ENCODE results near the gene SLC35F3.
"Not testable (repeated sequence)": the region's sequence is repeated elsewhere in the genome, so short reads cannot be mapped to it uniquely, and the experiment has no call there.

The SLC35F3 gene

GRCh38 chr1:234152344-234152743, 247.9 kb downstream of the SLC35F3 start:
- DNase-seq: not testable (repeated sequence)

GRCh38 chr1:234154320-234155251, 250.1 kb downstream of the SLC35F3 start:
- DNase-seq: no peak

GRCh38 chr1:234162661-234163060, 258.2 kb downstream of the SLC35F3 start:
- no peak for DNase-seq

- DNase-seq: no peak
Measured at GRCh38 chr1:234163267-234163919, 258.9 kb downstream of the SLC35F3 start.

DNA sequence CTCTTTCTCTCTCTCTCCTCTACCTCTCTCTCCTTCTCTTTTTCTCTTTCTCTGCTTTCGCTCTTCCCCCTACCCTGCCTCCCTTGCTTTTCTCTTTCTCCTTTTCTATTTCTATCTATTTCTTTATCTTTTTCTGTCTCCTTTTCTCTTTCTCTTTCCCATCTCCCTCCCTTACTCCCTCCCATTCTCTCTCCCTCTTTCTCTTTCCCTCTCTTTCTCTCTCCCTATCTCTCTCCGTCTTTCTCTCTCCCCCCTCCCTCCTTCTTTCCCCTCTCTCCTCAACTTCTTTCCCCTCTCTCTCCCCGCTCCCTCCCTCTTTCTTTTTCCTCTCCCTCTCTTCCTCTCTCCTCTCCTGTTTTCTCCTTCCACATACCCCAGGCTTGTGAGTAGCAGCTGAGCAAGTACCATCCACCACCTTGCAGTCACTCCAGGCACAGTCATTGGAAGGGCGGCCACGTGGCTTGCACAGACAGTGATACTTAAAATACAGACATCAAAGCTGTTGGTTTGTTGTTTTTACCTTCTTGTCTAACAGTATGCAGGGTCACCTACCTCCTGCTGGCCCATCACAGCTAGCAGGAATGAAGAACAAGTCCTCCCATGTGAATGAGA, 259.7 kb downstream of the SLC35F3 start:
- no peak for DNase-seq

DNA sequence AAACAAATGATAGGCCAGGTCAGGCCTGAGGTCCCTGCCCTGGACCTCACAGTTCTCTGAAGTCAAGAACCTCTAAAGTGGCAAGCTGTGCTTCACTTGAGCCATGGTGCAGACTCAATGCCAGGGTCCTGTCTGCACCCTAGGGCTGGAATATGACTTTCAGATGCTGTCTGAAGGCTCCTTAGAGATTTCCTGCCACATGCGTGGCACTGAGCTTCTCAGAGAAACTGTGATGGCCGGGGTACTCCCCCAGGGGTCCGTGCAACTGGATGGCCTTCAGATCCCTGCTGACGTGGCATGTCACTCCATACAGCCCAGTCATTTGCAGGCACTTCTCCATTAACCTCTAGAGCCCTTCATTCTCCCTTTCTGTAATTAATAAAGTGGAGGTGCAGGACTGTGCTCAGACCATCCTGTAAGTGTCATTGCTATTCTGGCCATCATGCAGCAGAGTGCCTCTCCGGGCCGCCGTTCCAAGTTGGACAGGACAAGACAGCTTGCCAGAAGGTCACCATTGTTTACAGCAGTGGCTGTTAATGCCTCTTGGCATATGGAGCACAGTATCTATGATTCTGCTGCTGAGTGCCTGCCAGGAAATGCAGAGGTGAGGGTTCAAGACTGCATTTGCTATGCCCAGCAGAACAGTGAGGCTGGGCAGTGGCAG, 263.7 kb downstream of the SLC35F3 start:
- no peak for DNase-seq

GRCh38 chr1:234169161-234169849, 264.8 kb downstream of the SLC35F3 start:
- DNase-seq: no peak

GRCh38 chr1:234170067-234170466, 265.6 kb downstream of the SLC35F3 start:
- no peak for DNase-seq

DNA sequence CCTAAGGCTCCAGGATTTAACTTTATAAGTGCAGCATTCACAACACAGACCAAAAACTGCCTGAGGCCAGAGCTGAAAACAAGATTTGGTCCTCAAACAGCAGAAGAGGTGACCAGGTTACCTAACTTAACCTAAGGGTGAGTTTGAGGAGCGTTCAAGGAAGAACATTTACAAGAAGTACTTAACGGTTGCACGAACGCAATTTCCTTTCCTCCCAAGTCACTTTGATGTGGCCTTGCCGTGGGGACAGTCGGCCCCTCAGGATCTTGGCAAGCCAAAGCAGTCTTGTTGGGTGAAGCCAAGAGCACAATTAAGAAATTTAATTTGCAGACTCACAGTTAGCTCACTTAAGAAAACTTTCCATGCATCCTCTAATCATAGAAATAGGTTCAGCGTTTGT, 266.1 kb downstream of the SLC35F3 start:
- DNase-seq: no peak

- no peak for DNase-seq
Measured at GRCh38 chr1:234173968-234174367, 269.5 kb downstream of the SLC35F3 start.

DNA sequence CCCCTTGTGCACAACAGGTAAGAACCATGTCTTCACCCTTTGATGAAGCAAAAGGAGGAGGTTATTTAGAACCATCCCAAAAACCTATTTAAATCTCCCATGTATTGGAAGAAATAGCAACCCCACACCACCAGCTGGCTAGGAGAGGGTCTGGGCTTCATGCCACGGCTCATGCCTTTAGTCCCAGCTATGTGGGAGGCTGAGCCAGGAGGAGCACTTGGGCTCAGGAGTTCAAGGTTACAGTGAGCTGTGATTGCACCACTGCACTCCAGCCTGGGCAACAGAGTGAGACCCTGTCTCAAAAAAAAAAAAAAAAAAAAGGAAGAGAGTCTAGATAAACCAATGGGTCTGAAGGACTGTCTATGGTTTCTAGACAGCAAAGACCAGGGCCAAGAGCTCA, 270.9 kb downstream of the SLC35F3 start:
- no peak for DNase-seq

DNA sequence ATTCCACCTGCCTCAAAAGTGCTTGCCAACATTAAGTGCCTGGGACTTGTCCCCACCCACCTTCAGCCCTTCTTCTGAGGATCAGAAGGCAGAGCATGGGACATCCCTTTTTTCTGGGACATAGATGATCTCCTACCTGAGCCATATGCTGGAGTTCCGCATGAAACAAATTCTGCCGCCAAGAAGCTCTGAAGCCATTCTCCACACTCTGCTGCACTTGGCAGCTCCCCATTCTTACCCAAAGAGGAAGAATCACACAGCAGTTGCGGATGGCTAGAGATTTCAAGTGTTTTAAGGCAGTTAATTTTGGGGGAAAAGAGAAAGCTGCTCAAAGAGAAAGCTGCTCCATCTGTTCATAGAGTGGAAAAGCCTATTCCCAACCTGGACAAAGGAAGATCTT, 271.5 kb downstream of the SLC35F3 start:
- no peak for DNase-seq

DNA sequence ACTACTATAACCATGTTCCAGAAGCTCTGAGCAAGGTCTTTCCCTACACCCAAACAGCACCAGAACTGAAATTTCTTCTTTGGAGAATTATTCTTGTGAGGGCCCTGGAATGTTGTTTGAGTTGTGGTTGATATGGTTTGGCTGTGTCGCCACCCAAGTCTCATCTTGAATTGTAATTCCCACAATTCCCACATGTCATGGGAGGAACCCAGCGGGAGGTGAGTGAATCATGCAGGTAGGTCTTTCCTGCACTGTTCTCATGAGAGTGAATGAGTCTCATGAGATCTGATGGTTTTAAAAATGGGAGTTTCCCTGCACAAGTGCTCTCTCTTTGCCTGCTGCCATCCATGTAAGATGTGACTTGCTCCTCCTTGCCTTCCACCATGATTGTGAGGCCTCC, 272.4 kb downstream of the SLC35F3 start:
- DNase-seq: not testable (repeated sequence)

DNA sequence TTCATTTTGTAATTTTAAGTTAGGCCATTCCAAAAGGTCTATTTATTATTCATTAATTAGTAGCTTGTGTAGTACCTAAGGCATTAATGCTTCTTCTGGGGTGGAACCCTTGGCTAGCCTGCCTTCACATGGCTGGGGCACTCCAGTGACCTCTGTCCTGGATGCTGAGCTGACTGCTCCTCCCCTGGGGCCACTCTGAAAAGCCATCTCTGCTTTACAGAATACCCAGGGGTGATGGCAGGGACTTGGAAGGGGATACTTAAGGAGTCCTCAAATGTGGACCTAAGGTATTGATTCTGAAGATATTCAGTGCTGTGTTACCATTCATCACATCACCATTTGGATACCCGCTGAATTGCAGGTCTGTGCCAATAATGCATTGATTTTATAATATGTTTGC, 281.0 kb downstream of the SLC35F3 start:
- DNase-seq: no peak

DNA sequence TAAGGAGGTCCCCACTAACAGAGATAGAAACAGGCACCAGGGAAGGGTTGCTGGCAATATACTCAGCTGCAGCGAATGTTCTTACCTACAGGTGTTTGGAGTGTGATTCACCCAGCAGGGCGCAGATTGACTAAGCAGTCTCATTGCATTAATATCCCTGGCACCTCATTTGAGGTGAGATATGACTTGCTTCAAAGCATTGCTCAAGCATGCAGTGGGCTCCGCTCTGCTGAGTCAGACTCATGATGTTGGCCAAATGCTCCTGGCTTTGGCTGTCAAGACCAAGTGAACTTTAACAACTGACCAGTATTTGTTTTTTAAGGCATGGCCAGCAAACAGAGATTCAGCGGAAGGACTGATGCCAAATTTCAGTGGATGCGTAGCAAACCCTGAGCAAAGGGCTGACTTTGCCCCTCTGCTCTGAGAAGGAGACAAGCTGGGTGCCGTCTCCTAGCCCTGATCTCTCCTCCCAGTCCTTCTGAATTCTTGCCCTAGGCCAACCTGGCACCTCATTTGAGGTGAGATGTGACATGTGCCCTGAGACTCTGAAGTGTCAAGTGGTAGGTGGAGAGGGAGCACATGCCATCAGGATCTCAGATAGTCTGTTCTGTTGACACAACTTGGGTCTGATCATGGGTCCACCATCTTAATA, 281.7 kb downstream of the SLC35F3 start:
- DNase-seq: no peak

DNA sequence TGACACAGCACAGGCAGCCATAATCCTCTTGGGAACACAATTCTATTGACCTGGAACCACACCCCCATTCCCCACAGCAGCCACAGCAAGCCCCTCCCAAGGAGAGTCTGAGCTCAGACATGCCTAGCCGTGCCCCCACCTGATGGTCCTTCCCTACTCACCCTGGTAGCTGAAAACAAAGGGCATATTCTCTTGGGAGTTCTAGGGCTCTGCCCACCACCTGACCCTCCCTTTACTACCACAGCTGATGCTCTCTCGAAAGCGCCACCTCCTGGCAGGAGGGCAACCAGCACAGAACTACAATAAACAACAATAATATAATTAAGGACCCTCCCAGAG, 283.9 kb downstream of the SLC35F3 start:
- no peak for DNase-seq

- DNase-seq: no peak
Measured at GRCh38 chr1:234197839-234198238, 293.4 kb downstream of the SLC35F3 start.

- no peak for DNase-seq
Measured at GRCh38 chr1:234199476-234200127, 295.1 kb downstream of the SLC35F3 start.

DNA sequence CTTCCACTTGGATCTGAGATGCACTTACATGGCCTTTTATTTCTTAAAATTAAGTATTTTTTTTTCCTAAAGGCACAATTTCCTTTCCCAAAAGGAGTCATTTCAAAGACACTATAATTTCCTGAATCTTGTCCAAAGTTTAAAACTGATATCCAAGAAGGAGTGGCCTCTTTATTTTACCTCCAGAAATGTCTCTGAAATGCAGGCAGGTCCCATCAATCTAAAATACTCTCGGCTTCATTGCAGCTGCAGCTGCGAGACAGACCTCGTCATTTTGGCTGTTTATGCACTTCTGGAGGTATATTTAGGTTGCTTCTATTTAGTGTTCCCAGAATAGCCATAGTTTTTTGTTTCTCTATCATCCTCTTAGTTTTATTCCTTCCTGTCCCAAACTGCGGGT, 296.1 kb downstream of the SLC35F3 start:
- DNase-seq: no peak

DNA sequence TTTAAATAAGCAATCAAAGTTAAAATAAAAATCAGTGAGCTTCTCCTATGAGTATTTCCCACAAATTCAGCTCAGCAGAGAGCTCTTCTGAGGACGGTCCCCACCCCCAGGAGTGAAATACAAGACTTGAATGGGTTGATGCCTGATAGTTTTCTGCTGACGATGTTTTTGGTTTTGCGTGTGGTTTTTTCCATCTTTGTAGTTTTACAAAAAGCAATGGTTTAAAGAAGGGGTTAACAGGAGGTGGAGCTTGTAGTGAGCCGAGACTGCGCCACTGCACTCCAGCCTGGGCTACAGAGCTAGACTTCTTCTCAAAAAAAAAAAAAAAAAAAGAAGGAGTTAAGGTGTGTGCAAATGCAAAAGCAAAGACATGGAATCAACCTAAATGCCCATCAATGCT, 297.1 kb downstream of the SLC35F3 start:
- no peak for DNase-seq

DNA sequence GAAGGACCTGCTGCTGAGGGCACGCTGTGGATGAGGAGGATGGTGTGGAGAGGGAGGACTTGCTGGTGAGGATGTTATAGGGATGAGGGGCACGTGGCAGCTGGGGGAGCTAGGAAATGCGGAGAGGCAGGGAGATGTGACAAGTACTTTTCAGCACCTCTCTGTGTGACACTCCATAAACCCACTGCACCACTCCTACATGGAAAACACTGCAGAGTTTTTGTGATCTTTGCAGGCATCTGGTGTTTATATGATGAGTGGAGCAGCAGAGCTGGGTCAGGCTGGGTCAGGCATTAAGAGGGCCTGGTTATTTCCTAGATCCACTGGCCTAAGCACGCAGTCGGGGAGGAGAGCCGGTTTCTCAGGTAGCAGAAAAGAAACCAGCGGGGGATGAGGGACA, 301.5 kb downstream of the SLC35F3 start:
- DNase-seq: no peak

Measured in CD4-positive, alpha-beta T cell treated with Interleukin-15 for 1 hour (primary cell).